NCI-H2081 (cell line): ENCODE measurements around the gene ANKRD11.

Experiments
- DNase-seq, 2 experiments: peaks; one replicate each; lab custom pipeline; 2025; lab: John Stamatoyannopoulos, UW

Gene ANKRD11

DNA sequence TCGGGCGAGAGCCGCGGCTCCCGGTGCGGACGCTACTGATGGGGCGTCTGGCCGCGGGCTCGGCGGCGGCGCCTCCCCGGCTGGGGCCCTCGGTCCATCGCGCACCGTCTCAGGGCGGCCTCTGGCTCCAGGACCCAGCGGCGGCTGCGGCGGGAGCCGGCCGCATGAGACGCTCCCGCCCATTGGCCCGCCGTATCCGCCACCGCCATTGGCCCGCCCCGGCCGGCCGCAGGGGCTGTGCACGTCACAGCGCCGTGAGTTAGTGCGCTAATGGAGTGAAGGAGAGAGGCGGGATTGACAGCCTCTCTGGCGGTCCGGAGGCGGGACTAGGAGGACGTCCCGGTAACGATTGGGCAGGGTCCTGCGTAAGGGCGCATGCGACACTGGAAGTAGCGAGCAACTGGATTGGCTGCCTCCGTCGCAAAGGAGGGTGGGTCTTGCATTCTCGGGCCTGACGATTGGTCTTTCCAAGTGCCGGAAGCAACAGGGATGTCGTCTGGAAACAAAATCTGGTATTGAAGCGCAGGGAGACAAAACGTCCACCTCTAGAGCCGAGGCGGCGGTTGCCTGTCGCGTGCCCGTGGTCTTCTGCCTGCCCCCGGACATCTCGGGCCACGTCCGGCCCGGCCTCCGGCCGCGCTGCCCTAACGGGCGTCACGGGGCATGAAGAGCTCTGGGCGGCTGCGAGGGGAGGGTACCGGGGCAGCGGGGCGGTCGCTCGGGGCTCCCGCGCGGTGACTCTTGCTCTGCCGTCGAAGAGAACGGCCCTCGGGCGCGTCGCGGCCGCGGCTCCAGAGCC, at the start of gene ANKRD11:
Gene ANKRD11, minus strand, starts transcription at position 123 of the 799 bp plus-strand sequence. CDS start 173,542 bp downstream, outside the sequence.
- DNase-seq, result peak; percentile 95 to 98

GRCh38 chr16:89538286-89538685, 47.9 kb upstream of the ANKRD11 start:
- DNase-seq, result no peak

DNA sequence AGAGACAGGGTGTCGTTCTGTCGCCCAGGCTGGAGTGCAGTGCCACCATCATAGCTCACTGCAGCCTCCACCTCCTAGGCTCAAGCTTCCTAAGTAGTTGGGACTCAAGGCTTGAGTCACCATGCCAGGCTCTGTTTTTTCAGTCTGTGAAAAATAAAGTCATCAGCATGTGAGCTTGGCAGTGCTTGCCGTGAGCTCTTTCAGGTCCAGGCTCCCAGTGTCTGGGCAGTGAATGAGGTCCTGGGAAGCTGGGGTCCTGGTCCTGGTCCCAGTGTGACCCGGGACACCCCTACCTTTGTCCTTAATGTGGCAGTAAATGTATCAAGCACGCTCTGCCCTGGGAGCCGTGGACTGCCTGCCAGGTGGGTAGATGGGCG, 47.2 kb upstream of the ANKRD11 start:
- DNase-seq, result no peak

DNA sequence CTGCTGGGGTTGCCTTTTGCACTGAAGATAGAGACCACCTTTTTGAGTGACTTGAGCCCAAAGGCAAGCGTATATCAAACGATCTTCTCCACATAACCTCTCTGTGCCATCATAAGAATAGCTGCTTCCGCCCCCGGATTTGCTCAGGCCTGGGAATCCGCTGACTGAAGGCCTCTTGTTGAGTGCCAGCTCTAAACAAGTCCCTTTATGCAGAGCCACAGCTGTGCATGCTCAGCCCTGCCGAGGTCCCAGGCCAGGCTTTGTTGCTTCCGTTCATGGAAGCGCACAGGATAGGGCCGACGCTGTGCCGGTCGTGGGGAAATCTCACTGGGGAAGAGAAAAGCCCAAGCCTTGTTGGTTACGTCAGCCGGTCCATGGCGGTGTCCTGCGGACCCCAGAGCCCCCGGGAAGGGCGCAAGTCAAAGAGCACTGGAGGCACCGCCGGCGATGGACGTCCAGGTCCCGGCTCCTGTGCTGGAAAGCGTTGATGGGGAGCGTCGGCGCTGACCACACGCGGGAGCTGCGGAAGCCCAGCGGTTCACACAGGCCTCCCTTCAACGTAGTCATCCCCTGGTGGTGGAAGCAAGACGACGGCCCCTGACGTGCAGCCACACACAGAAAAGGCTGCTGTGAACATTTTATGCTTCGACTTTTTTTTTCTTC, 46.7 kb upstream of the ANKRD11 start:
- no peak for DNase-seq

GRCh38 chr16:89536371-89536770, 46.0 kb upstream of the ANKRD11 start:
- no peak for DNase-seq

DNA sequence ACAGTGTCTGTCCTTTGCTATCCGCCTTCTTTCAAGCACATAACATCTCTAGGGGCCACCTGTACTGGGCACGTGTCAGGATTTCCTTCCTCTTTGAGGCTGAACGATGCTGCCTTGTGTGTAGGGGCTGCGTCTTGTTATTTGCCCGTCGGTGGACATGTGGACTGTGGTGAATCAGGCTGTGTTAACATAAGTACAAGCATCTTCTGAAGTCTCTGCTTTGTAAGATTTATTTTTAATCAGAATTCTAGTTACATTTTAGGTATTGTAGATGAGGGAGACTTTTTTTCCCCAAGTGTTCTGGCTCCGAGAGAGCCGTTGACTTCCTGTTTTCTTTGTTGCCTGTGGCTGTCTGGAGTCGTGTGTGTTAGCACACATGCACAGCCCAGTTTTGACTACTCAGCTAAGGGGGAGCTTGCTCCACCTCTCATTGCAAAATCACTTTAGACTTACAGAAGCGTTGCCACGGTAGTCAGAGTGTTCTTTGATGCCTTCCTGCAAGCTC, 43.9 kb upstream of the ANKRD11 start:
- no peak for DNase-seq

GRCh38 chr16:89531821-89532526, 41.6 kb upstream of the ANKRD11 start:
- DNase-seq, result no peak

DNA sequence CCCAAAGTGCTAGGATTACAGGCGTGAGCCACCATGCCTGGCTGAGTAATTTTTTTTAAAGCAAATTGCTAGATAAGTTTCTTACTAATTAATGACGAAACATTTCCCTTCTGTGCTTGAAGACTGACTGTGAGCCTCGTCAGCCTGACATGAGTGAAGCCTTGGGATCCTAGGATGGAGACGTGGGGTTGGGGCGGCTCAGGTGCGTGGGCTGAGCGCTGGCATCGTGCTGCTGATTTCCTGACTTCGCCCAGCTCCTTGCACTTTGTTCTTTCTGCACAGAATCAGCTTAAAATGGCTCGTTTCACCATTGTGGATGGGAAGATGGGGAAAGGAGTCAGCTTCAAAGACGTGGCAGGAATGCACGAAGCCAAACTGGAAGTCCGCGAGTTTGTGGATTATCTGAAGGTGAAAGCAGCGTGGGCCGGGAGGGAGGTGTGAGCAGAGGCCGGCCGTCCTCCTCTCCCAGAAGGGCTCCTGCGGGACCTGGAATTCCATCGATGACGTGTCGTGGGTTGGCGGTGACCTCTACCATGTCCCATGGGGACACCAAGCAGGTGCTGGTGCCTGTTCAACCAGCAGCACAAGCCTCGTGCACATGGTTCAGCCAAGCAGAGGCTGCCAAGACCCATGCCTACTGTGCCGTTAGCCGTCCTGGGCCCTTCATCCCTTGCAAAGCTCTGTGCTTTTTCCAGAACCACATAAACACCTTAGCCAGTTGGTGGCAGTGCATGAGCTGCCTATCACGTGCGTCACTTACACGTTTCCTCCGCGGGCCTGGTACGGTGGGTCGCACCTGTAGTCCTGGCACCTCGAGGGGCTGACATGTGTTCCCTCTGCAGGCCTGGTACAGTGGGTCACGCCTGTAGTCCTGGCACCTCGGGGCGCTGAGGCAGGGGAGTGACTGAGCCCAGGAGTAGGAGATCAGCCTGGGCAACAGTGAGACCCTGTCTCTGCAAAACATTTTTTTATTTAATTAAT, 40.3 kb upstream of the ANKRD11 start:
- DNase-seq, result no peak

GRCh38 chr16:89529097-89529496, 38.7 kb upstream of the ANKRD11 start:
- DNase-seq, result no peak

DNA sequence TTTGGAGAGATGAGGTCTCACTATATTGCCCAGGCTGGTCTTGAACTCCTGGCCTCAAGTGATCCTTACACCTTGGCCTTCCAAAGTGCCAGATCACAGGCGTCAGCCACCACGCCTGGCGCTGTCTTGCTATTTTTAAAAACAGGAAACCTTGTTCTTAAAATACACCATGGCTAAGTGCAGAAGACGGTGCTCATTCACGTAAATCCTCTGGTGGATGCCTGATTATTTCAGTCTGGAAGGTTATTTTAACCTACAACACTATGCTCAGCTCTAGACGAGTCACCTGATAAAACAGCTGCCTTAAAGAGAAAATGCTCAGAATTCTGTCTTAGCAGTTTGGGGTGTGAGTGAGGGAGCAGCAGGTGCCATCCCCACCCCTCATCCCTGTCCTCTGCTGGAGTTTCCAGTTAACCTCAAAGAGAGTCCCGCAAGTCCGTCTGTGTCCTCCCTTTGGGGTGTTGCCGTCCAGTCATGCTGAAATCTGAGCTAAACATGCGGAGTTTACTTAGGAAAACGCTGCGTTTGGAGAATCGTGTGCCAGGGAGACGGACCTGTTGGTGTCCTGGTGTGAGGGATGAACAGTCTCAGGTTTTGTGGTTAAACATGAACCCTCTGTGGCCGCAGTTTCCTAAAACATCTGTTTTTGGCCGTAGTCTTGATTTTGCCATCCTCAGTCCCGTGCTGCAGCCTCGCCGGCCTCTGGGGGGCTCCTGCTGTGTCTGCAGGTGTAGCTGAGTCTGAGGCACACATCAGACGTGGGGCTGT, 35.0 kb upstream of the ANKRD11 start:
- no peak for DNase-seq

DNA sequence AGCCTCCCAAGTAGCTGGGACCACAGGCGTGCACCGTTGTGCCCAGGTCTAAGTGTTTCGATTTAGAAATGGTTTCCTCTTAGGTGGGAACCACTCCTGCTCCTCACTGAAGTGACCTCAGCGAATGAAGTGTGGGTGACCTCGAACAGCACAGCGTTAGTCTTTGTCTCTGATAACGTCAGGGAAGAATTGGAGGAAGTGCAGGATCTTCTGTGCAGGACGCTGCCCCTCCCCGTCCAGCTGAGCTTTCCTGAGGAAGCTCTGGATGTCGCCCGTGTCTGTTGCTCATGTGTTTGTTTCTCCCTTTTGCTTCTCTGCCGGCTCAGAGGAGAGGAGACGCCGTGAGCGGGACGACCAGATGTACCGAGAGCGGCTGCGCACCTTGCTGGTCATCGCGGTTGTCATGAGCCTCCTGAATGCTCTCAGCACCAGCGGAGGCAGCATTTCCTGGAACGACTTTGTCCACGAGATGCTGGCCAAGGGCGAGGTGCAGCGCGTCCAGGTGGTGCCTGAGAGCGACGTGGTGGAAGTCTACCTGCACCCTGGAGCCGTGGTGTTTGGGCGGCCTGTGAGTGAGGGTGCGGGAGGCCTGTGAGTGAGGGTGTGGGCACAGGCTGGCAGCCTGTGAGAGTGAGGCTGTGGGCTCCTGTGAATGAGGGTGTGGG, 33.5 kb upstream of the ANKRD11 start:
- no peak for DNase-seq

- DNase-seq, result no peak
Measured at GRCh38 chr16:89522287-89522686, 31.9 kb upstream of the ANKRD11 start.

DNA sequence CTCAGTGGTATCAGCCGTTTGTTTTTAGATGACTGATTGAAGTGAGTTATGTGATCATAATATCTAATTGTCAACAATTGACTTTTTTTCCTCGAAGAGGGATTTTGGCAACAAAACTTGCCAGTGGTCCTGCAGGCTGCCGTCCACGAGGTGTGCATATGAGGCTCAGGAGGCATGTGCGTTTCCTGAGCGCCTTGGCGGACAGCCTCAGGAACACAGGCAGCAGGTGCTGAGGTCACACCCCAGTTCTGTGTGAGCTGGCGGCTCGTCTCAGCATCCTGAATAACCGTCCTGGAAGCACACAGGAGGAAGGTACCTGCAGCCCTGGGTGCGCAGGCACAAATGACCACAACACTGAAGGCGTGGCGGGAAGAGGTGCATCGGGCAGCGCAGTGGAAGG, 29.5 kb upstream of the ANKRD11 start:
- no peak for DNase-seq

DNA sequence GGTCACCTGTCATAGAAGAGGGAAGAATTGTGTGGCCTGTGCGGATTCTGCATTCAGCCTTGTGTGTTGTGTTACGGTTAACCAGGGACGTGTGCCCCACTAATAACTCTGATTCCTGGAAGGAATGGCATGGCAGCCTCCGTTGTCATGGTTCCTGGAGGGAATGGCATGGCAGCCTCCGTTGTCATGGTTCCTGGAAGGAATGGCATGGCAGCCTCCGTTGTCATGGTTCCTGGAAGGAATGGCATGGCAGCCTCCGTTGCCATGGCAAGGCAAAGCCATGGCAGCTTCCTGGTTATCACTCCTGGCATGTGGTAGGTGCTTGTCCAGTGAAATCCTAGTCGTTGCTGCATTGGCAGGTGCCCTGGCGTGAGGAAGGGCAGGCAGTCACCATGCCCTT, 26.8 kb upstream of the ANKRD11 start:
- DNase-seq, result no peak

- DNase-seq, result no peak
Measured at GRCh38 chr16:89512453-89512852, 22.1 kb upstream of the ANKRD11 start.

GRCh38 chr16:89511374-89511773, 21.0 kb upstream of the ANKRD11 start:
- DNase-seq, result no peak

GRCh38 chr16:89510526-89510925, 20.2 kb upstream of the ANKRD11 start:
- no peak for DNase-seq

- DNase-seq, result peak; percentile 70 to 79
Measured at GRCh38 chr16:89507834-89508590, 17.7 kb upstream of the ANKRD11 start, which contains the start of gene SPG7. Gene SPG7, plus strand, starts transcription at chr16:89508403. Its CDS starts 15 bp downstream, at chr16:89508418.

GRCh38 chr16:89507214-89507833, 17.0 kb upstream of the ANKRD11 start:
- no peak for DNase-seq
